ENCODE data around the gene ZNF322.

DNA sequence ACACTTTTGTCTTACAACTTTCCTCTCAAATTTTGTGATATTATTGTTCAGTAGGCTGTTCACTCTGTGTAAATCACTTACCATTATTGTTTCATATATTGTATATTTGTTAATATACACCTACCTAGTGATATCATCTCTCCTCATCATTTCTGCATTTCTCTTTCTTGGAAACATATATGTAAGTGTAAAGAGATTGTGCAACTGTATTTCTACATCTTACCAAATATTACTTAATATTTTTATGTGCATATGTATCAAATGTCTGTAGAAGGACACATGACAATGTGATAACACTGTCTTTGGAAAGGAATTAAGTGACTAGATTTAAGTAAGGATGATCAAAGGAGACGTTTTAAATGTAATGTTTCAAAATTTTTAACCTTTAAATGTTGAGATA, 30.2 kb downstream of the ZNF322 start:
- TF ChIP-seq JUN (IDR thresholded peaks at IDR 0.05; ENCODE audit: low read depth, low read length) (no peak), RNF2 (IDR thresholded peaks at IDR 0.05; ENCODE audit: borderline replicate concordance, low read depth, low read length, missing control alignments, poor library complexity, severe bottlenecking) (no peak), TAF1 (IDR thresholded peaks at IDR 0.05; ENCODE audit: low read depth, low read length) (no peak)

Data from H1 (cell line).